GM21717 (cell line): ENCODE measurements around the gene AUTS2.
"Not testable (repeated sequence)": the region's sequence is repeated elsewhere in the genome, so short reads cannot be mapped to it uniquely, and the experiment has no call there.

Source experiments
- ATAC-seq: cut with Tn5 transposase; IDR thresholded peaks from one replicate; pipeline ENCODE4 v1.9.1; 2021; ENCODE audit warnings: mild to moderate bottlenecking, moderate library complexity; ENCODE audit not compliant: unreplicated experiment

Gene AUTS2

DNA sequence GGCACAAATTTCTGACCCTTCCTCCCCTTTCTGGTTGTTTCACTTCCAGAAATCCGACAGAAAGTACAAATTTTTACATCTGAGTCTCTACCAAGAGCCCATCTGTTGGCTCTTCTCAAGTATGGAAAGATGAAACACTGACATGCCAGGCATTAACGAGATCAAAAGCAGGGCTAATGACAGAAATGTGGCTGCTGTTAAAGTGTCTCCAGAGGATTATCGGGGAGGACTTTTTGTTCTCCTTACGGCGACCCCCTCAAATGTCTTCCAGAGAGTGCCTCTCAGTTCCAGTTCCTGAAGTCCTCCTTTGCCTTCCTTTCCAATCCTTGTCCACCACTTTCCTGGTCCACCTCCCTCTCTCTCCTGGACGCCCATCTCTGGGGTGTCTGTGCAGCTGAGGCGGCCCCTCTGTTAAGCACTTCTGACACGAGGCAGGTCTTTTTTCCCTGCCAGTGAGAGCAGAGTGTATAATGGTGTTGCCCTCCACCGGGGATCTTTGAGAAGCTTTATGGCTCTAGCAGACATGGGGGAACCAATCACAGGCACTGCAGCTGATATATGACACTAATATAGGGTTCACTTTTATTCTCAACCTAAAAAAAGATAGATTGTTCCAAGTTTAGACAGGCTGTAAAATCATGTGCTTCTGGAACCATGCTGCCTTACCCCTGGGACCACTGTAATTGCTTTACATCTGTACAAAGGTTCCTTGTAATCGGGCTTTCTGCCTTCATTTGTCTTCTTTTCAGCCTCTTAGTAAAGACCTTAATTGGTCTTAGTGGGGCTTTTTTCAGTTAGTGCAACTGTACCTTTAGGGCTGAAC is 757.1 kb downstream of the AUTS2 start:
- ATAC-seq, result no peak

DNA sequence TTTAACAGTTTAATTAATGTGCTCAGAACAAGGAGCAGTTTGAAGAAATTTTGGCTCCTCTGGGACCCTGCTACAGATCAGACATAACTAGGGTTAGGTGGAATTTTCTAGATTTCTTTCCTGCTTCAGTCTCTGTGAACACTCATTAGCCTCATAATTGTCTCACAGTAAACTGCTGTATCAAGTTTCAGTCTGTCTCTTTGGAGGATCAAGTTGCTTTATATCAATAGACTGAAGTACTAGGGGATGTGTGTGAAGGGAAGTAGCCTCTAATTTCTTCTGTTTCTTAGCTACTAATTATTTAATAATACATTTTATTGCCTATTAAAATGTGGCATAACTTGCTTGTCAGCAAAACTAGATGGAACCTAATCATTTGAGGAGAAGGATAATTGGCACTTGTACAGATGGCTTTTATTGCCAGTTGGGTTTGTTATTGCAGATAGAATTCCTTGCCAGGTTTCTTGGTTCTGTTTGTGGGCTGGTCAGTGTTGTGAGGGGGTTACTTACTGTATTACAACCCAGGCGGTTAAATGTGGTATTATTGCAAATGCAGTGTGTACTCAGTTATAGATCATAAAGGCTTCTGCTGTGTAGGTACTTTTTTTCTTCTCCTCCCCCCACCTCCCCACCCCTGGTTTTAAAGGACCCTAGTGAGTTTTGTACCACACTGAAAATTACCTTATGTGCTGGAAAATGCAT is 758.0 kb downstream of the AUTS2 start:
- ATAC-seq, result no peak

DNA sequence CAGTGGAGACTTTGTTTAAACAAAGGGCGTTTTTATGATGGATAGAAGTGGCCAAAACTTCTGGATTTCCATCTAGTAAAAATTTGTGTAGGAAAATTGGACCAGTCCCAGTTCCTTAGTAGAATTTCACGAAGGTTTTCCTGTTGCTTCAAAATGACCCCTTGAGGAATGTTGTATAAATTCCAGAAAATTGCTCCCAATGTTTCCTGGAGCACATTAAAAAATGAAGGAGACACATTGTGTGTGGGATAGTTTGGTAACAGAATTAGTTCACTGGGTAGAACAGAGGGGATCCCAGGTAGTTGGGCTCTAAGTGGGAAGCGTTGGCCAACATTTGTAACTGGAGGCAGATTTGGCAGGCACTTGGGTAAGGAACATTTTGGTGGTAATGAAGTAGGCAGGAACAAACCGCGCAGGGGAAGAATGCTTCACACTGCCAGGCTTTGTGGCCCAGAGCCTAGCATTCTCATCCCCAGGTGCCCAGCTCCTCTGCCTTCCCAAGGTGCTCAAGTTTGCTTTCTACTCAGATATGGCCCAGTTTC is 758.6 kb downstream of the AUTS2 start:
- ATAC-seq, result no peak

DNA sequence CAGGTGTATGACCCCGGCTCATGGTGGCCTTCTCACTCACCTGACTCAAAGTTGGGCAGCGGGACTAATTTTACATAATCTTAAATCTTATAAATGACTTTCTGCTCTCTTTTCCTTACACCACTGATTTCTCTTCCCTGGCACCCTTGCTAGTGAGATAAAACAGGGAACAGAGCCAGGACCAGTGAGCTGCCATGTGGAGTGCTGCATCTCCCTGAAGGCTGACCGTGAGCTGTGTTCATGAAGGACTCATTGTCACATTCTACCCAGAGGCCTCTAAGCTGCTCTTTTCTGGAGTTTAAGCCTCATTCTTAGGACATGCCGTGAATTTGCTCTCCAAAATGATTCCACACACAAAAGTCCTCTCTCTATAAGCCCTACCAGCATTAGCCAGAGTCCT is 762.3 kb downstream of the AUTS2 start:
- ATAC-seq, result no peak

- no peak for ATAC-seq
These were observed 763.5 kb downstream of the AUTS2 start for GRCh38 chr7:70361821-70362220.

DNA sequence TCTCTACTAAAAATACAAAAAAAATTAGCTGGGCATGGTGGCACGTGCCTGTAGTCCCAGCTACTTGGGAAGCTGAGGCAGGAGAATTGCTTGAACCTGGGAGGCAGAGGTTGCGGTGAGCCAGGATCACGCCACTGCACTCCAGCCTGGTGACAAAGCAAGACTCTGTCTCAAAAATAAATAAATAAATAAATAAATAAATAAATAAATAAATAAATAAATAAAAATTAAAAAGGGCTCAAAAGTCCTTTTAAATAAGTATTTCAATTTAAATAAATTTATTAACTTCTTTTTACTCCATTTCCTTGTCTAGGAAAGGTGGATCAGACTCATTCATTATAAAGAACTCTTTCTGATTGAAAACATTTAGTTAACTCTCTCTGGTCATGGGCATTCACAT is 766.1 kb downstream of the AUTS2 start:
- ATAC-seq, result not testable (repeated sequence)

DNA sequence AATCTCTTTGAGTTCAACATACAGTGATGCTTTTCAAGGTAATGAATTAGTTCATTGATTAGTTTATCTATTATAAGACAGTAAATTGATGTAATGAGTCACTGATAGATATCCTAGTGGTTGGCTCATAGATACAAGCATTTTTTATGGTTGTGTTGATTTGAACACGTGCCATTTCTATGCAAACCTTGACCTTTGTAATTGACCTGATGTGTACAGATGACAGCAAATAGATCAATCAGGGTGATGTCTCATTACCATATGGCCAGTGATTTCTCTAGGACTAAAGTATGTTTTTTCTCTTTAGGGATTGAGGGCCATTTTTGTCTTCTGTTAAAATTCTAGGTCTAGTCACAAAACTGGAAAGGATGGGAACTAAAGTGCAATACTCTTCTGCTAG is 773.4 kb downstream of the AUTS2 start:
- no peak for ATAC-seq

DNA sequence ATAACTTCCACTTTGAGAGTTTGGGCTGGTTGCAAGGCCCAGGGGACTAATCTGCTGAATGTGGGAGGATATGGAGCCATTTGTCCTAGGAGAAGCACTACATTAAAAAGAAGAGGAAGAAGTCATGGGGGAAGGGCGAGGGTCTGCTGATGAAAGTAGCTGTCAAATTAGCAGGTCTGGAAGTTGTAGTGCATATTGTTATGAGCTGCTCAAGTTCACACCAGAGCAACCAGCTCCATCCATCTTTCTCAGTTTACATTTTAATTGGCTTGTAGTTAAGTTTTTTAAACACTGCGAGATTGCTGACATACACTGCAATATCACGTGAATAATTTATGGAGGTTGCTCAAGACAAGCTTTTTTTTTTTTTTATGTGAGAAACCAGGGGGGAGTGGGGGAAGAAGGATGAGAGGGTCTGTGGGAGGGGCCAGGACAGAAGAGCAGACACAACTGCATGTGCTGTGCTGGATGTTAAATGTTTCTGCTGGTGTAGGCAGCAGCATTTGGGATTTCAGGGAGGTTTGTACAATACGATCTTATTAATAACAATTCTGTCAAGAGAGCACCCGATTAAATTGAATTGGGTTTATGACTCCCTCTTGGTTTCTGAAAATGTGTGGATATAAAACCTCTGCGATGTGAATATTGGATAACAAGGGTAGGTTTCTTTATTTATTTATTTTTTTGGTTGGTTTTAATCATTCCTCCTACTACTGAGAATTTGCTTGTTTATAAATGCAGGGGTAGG is 774.7 kb downstream of the AUTS2 start:
- no peak for ATAC-seq

DNA sequence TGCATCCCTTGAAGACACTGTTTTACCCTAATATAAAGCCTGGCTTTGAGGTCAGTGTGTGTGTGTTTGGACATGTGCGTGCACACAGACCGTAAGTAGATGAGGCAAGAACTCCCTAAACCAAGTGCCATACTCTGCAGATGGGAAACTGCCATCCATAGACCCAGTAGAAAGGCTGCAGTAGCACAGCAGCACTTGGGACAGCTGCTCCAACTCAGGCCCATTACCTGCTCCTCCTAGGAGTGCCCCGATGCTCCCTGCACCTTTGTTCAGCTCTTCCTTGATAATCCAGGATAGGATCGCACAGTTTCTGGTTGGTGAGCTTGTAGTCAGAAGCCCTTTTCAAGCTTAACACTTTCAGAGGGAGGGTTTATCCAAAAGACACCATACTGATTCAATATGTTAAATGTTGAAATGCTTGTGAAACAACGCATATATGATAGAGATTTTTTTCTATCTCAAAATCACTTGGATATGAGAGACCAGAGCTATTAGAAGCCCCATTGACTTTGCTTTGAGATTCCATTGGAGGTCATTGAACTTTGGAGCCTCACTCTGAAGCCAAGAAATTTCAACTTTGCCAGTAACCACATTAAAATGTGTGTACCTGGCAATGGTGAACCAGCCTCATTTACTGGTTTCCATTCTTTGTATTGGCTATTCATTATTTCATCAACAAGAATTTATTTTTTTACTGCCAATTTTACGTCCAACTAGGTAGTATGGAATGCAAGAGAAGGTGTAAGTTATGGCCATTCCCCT is 776.7 kb downstream of the AUTS2 start:
- ATAC-seq, result no peak

GRCh38 chr7:70376561-70377031 is 778.3 kb downstream of the AUTS2 start:
- ATAC-seq, result no peak

- no peak for ATAC-seq
These were observed 779.7 kb downstream of the AUTS2 start for GRCh38 chr7:70377957-70378356.

- ATAC-seq, result no peak
These were observed 780.9 kb downstream of the AUTS2 start for GRCh38 chr7:70379210-70379609.

DNA sequence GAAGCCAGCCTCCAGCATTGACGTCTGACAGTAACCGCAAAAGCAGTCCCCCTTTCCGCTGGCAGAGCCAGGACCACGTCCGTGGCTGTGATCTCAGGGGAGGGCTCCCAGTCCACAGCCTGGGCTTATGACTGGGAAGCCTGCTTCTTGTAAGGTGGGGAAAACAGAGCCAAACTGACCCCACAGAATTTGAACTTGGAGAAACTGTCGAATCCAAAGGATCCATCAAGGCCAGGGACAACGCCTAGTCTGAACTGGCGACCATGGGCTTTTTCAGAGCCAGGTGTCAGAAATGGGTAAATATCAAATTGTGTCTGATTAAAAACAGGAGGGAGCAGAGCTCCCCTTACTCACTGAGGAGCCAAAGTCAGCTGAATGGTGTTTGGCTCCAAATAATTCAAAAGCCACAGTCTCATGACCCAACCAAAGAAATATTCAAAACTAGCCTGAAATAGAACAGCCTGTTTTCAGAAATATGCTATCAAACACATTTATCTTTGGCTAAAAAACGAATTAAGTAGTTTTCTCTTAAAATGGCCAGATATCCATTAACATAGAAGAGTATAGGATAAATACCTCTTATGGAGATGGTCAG is 782.2 kb downstream of the AUTS2 start:
- no peak for ATAC-seq

GRCh38 chr7:70383066-70383782 is 784.9 kb downstream of the AUTS2 start:
- ATAC-seq, result no peak

DNA sequence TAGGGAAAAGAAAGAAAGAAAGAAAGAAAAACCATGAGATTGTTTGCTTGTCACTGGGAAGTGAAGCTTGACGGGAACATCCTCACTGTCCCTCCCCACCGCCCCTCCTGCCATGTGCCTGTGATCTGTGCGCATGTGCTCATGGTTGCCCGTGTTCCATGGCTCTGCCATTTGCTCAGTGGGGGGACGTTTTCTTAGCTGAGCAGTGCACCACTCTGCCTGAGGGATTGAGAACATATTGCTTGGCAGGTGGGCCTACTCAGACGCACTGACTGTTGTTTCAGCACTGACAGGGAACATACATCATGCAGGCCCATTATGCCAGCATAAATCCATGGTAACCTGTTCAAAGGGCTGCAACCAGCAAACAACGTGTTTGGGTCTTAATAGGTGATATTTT is 785.7 kb downstream of the AUTS2 start:
- no peak for ATAC-seq

GRCh38 chr7:70384891-70385290 is 786.6 kb downstream of the AUTS2 start:
- ATAC-seq, result no peak

DNA sequence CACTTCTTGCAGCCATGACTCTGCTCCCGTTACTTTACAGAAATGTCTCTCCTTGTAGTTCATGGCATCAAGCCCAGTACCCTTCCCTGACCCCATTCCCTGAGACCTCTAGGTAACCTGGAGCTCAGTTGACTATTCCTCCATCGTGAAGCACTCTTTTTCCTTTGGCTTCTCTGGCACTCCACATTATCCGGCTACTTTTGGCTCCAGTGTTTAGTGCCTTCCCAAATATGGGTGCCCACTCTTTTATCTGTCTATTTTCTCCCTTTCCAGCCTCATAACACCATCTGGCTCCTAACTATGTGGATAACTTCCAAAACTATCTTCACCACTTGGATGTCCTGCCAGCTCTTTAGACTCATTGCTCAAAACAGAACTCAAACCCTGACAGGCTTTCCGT is 788.9 kb downstream of the AUTS2 start:
- no peak for ATAC-seq

GRCh38 chr7:70389531-70390151 is 791.4 kb downstream of the AUTS2 start:
- ATAC-seq, result no peak

- ATAC-seq, result no peak
These were observed 792.0 kb downstream of the AUTS2 start for GRCh38 chr7:70390251-70390650.
